ENCODE measurements around the gene DSCAML1. TPM values are rescaled to one million over a fixed set of nuclear protein-coding genes. Genes with fewer than 3 reads are reported as not detected.

Gene DSCAML1
- total RNA-seq, 2 donors from 2014 or later, result 0.33 to 1.6 TPM

DNA sequence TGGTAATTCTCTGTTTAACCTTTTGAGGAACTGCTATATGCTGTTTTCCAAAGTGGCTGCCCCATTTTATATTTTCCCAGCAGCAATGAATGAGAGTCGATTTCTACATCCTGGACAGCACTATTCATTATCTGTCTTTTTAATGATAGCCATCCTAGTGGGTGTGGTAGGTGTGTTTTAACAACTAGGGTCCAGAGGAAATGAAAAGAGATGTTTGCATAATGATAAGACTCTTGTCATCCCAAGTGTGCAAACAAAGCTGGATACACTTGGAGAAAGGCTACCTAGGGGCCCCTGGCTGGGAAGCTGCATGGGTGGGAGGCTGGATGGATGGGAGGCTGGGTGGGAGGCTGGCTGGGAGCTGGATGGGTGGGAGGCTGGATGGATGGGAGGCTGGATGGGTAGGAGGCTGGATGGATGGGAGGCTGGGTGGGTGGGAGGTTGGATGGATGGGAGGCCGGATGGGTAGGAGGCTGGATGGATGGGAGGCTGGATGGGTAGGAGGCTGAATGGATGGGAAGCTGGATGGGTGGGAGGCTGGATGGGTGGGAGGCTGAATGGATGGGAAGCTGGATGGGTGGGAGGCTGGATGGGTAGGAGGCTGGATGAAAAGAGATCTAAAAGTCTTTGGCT lies 158.0 kb downstream of the DSCAML1 start:
- Histone ChIP-seq H3K4me3 (no peak overlapping the region), H3K36me3 (replicated peaks in 1 of 2; ENCODE audit: insufficient read depth in 1 of 2, low read depth in 2 of 2) (no peaks in the 10 kb centered on the region), H3K4me1 (no peaks in the 10 kb centered on the region), H3K27ac (no peak overlapping the region), H3K27me3 (no peaks in the 10 kb centered on the region), H3K9me3 (no peaks in the 10 kb centered on the region)
- DNase-seq (no peak), ATAC-seq (no peak)
- WGBS, 2 donors, result 37 to 52% methylated on average over 2 of the region's 2 CpGs
- intact Hi-C loops (cut with DNase I), result no loop called here
- TF ChIP-seq, protein P1, sequence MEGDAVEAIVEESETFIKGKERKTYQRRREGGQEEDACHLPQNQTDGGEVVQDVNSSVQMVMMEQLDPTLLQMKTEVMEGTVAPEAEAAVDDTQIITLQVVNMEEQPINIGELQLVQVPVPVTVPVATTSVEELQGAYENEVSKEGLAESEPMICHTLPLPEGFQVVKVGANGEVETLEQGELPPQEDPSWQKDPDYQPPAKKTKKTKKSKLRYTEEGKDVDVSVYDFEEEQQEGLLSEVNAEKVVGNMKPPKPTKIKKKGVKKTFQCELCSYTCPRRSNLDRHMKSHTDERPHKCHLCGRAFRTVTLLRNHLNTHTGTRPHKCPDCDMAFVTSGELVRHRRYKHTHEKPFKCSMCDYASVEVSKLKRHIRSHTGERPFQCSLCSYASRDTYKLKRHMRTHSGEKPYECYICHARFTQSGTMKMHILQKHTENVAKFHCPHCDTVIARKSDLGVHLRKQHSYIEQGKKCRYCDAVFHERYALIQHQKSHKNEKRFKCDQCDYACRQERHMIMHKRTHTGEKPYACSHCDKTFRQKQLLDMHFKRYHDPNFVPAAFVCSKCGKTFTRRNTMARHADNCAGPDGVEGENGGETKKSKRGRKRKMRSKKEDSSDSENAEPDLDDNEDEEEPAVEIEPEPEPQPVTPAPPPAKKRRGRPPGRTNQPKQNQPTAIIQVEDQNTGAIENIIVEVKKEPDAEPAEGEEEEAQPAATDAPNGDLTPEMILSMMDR (IDR thresholded peaks at IDR 0.05), result no peak
- TF ChIP-seq POLR2A (IDR thresholded peaks at IDR 0.05), result no peak

GRCh38 chr11:117634756-117635603 lies 162.0 kb downstream of the DSCAML1 start:
- Histone ChIP-seq H3K27me3 (no peaks in the 10 kb centered on the region), H3K36me3 (replicated peaks in 1 of 2; ENCODE audit: insufficient read depth in 1 of 2, low read depth in 2 of 2) (no peaks in the 10 kb centered on the region), H3K4me3 (no peak overlapping the region), H3K4me1 (no peaks in the 10 kb centered on the region), H3K9me3 (no peaks in the 10 kb centered on the region), H3K27ac (no peak overlapping the region)
- WGBS, 2 donors, result 67 to 69% methylated on average over 21 of the region's 21 CpGs
- intact Hi-C loops (cut with DNase I), result no loop called here
- ATAC-seq (no peak), DNase-seq (no peak)
- no peak for TF ChIP-seq POLR2A (IDR thresholded peaks at IDR 0.05)
- TF ChIP-seq, protein P1 (IDR thresholded peaks at IDR 0.05), result no peak

- DNase-seq, result no peak
- Histone ChIP-seq H3K36me3 (replicated peaks in 1 of 2; ENCODE audit: insufficient read depth in 1 of 2, low read depth in 2 of 2) (no peaks in the 10 kb centered on the region), H3K4me3 (no peak overlapping the region), H3K27me3 (no peaks in the 10 kb centered on the region), H3K4me1 (no peaks in the 10 kb centered on the region), H3K27ac (no peak overlapping the region), H3K9me3 (no peaks in the 10 kb centered on the region)
- intact Hi-C loops (cut with DNase I), result no loop called here
- no peak for ATAC-seq
- WGBS, 2 donors, result 84 to 90% methylated on average over 9 to 12 of the region's 12 CpGs
- TF ChIP-seq, protein P1 (IDR thresholded peaks at IDR 0.05), result no peak
- no peak for TF ChIP-seq POLR2A (IDR thresholded peaks at IDR 0.05)
Measured at GRCh38 chr11:117633976-117634755, 162.8 kb downstream of the DSCAML1 start.

DNA sequence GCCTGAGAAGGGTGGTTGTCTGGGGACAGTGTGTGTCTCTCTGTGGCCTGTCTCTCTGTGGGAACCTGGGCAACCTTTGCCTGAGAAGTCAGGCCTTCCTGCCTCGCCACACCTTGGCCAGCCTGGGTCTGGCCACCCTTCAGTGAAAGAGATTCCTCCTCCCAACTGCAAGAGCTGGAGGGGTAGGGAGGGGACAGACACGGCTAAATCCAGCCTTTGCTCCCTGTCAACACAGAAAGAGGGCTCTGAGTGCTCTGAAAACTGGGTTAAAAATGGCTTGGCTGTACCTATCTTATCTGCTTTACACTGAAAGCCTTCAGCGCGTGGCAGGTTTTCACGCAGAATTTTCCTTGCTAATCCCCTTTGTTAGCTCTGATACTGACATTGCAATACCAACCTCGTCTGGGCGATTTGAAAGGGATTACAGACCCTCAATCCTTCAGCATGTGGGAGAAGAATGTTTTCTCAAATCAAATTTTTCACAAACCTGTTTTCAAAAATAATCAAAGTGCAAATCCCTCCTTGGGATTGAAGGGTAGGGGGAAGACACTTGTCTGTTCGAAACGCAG lies 163.7 kb downstream of the DSCAML1 start:
- WGBS, 2 donors, result 62 to 68% methylated on average over 8 to 9 of the region's 9 CpGs
- no peaks in the 10 kb centered on the region for H3K9me3 ChIP-seq
- intact Hi-C loops (cut with DNase I), result no loop called here

More for the DNA sequence above, 163.7 kb downstream of the DSCAML1 start:
- Histone ChIP-seq H3K36me3 (replicated peaks in 1 of 2; ENCODE audit: insufficient read depth in 1 of 2, low read depth in 2 of 2) (no peaks in the 10 kb centered on the region), H3K4me1 (no peaks in the 10 kb centered on the region), H3K4me3 (no peak overlapping the region), H3K27ac (no peak overlapping the region), H3K27me3 (no peaks in the 10 kb centered on the region)
- TF ChIP-seq, protein P1 (IDR thresholded peaks at IDR 0.05), result no peak
- no peak for TF ChIP-seq POLR2A (IDR thresholded peaks at IDR 0.05)
- ATAC-seq (no peak), DNase-seq (no peak)
